SKM-1 (cell line): Measurements from ENCODE around the gene DPH2.

Experiments used
- DNase-seq: peaks from one replicate; lab custom pipeline; 2025; ENCODE audit not compliant: unreplicated experiment; lab: John Stamatoyannopoulos, UW

The DPH2 gene

DNA sequence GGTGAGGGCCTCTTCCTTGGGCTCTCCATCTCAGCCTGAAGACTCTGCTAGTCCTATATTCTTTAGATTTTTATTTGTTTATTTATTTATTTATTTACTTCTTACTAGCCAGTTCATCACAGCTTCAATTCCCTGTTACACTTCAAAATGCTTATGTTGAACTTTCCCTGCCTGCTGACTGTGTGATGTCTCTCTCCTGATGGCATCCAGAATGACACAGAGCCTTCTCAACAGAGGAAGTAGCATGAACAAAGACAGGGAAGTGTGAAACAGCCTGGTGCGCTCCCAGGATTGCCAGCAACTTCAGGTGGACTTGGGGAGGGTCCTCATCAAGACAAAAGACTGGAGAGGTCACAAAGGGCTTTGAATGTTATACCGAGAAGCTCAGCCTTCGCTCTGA, 27.4 kb upstream of the DPH2 start:
- no peak for DNase-seq

DNA sequence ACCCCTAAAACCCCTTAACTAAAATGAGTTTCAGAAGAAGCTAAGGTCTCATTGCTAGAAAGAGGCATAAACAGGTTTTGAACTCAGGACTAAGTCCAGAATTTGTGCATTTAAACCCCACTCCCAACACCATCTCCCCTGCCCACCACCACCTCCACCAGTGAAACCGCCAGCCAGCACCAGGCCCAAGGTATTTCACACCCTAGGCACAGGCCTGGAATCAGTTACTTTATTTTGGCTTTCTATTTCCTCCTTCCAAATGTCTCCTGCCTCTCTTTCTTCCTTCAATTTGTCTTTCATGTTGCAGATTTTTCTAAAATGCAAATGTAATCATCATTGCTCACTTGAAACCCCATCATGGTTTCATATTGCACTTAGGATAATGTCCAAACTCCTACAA, 24.9 kb upstream of the DPH2 start:
- DNase-seq, result no peak

GRCh38 chr1:43945674-43946235, 24.1 kb upstream of the DPH2 start:
- no peak for DNase-seq

DNA sequence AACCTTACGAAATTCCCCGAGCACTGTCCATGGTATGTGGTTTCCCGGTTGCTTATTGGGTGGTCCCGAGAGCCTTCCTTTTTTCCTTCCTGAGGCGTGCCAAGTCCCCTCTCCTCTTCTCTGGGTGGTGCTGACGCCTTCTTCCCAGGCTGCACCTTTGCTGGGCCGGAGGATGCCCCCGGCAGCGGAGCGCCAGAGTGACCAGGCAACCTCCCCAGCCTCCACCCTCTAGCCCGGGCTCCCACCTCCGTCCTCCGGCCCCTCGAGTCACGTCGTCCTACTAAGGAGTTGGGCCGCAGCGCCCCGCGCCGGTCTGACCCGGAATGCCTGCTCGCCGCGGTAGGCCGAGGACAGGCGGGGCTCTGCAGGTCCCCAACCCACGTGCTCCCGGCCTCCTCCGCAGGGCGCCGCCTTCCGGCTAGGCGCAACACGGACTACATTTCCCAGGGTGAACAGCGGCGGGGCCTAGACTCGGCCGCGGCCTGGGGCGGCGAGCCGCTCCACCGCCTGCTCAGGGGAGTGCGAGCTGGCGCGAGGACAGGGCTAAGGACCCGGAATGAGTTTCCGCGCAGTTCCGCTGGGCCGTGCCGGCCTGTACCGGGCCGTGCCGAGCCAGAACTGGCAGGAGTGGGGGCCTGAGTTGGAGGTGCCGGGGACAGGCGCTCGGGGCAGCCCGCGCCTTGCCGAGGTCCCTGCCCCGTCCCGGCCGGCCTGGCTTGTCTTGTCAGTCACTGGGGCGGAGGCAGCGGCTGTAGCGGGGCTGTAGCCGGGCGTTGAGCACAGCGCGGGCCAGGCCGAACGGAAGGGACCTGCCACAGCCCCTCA, 23.4 kb upstream of the DPH2 start, which contains the start of gene IPO13:
IPO13 (plus strand) TSS at position 715 of the 825 bp plus-strand sequence. CDS start 651 bp downstream, outside the sequence.
- peak; percentile 90 for DNase-seq

GRCh38 chr1:43947061-43947873, 22.5 kb upstream of the DPH2 start:
- no peak for DNase-seq

- DNase-seq, result no peak
Measured at GRCh38 chr1:43947874-43948437, 21.9 kb upstream of the DPH2 start.

GRCh38 chr1:43949678-43950077, 20.1 kb upstream of the DPH2 start:
- DNase-seq, result no peak

DNA sequence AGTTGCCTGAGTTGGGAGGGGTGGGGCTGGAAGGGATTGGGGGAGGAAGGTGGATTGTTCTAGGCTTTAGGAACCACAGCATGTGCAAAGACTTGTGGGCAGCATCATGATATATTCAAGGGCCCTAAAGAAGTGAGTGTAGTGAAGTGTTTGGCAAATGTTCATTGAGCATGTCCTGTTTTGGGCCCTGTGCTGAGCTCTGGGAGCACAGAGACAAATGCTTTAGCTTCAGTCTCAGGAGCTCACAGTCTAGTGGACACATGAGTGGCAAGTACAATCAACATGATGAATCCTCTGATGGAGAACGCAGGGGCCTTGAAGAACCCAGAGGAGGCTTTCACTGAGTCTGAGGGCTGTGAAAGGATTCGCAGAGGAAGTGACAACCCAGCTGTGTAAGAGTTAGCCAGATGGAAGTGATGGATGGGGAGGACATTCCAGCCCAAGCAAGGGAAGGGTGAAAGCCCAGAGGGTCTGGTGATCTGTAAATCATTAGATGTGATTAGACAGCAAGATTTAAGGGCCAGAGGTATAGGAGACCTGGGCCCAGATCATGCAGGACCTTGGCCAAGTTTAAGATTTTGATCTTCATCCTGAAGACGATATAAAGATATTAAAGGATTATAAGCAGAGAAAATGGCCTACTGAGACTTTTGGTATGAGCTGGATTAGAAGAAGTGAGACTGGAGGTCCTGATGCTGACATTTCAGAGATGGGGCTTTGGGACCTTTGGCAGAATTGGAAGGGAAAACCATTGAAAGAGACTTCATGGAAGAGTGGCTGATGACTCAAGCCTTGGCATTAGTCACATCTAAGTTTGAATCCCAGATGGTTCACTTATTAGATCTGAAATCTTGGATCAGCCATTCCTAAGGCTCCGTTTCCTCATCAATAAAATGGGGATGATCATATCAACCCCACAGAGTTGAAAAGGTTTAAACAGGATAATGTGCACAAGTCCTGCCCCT, 18.5 kb upstream of the DPH2 start:
- no peak for DNase-seq

- no peak for DNase-seq
Measured at GRCh38 chr1:43952731-43953346, 17.0 kb upstream of the DPH2 start.

- no peak for DNase-seq
Measured at GRCh38 chr1:43953361-43953760, 16.4 kb upstream of the DPH2 start.

DNA sequence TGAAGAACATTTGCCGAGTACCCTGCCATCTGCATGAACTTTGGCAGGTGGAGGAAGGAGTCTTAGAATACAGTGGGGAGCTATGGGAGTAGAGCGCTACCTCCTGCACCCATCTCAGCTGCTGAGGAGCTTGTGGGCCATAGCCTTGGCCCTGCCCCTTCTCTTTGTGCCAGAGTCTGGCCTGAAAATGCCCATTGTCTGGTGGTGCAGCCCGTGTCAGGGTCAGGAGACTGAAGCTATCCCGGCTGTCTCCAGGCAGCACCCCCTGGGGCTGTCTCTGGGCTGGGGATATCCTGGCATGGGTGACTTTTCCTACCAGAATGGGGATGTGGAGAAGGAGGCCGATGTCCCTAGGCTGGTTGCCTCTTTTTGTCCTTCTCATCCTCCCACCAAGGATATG, 15.8 kb upstream of the DPH2 start:
- DNase-seq, result no peak

GRCh38 chr1:43956234-43956633, 13.6 kb upstream of the DPH2 start:
- no peak for DNase-seq

- no peak for DNase-seq
Measured at GRCh38 chr1:43957407-43958040, 12.3 kb upstream of the DPH2 start.

DNA sequence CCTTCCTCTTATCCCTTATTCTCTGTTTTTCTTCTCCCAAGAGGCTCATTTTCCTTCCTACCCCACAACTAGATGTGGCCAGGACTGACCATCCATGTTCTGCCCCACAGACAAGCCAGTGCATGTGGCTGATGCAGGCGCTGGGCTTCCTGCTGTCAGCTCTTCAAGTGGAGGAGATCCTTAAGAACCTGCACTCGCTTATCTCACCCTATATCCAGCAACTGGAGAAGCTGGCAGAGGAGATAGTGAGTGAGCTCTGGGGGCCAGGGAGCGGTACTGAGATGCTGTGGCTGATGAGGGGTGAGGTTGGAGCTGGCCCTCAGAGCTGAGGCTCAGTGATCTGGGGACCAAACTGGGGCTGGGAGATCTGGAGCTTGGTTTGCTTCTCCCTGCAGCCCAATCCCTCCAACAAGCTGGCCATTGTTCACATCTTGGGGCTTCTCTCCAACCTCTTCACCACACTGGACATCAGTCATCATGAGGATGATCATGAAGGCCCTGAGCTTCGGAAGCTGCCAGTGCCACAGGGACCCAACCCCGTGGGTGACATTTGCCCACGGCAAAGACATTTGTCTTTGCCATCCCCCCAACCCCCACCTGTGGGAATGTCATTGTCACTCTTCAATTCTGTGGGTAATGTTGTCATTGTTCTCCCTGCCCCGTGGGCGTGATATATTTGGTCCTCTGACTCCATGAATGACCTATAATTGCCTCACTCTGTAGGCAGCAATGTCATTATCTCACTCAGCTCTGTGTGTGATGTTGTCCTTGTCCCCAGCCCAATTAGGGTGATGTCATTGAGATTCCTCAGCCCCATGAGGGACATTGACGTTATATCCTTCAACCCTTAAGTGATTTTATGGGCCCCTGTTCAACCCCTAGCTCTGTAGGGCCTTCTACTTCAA, 11.2 kb upstream of the DPH2 start:
- DNase-seq, result no peak

- no peak for DNase-seq
Measured at GRCh38 chr1:43960798-43961197, 9.0 kb upstream of the DPH2 start.

DNA sequence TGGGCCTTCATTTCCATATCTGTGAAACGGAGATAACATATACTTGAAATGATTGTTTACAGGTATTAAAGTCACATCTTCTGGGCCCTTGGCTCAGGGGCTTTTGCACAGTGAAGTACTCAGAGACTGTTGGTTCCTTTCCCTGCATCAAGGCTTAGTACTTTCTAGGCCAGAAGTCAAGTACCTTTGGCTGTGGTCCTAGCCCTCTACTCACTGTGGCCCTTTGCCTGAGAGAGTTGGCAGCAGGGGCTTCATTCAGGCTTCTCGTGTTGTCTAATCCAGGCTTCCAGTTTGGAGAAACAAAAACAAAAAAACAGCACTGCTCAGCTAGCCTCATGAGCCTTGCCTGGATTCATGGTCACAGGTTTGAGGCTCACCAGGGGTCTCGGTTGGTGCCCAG, 8.1 kb upstream of the DPH2 start:
- DNase-seq, result no peak

DNA sequence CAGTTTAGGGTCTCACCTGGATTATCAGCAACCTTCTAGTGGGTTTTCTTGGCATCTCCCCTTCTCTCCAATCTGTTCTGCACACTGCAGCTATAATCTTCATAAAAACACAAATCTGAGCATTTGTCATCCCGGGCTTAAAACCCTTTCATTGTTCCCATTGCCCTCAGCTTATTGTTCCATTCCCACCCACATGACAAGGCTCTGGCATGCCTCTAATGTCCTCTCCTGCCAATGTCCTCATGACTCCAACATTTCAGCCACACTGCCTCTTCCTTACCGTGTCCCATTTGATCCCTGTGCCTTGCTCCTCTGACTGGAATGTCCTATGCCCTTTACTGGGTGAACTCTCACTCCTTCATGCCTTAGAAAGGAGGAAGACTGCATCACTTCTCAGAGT, 7.5 kb upstream of the DPH2 start:
- no peak for DNase-seq

GRCh38 chr1:43963006-43963405, 6.8 kb upstream of the DPH2 start:
- DNase-seq, result no peak
